ENCODE measurements around the gene TTPAL.

- TF ChIP-seq CTCF (IDR thresholded peaks at IDR 0.05): no peak
- no peak for TF ChIP-seq EP300 (IDR thresholded peaks at IDR 0.05)
Measured at GRCh38 chr20:44450281-44450889, 25.3 kb upstream of the TTPAL start.

All from sigmoid colon (tissue), 4 donors.